Activated CD4-positive, alpha-beta memory T cell treated with anti-CD3 and anti-CD28 coated beads, Interleukin-2, amount 10 ng/mL, durations not matched to agents 7 days and 5 days (primary cell): ENCODE measurements around the gene GUCD1. TPM values are rescaled to one million over a fixed set of nuclear protein-coding genes. Genes with fewer than 3 reads are reported as not detected.
"Not testable (repeated sequence)": the region's sequence is repeated elsewhere in the genome, so short reads cannot be mapped to it uniquely, and the experiment has no call there.

Experiments
- CTCF ChIA-PET: fragments of 350-600 bp; sonication (Branson Sonifier 250); formaldehyde crosslinking; loops from one replicate; lab custom pipeline; 2021; ENCODE audit warnings: antibody characterized with exemption, inconsistent platforms; lab: Charles Lee
- POLR2A ChIA-PET: fragments of 350-600 bp; sonication (Branson Sonifier 250); formaldehyde crosslinking; loops from one replicate; lab custom pipeline; 2021; ENCODE audit warnings: antibody characterized with exemption; lab: Charles Lee
- DNase-seq: peaks from one replicate; pipeline ENCODE4 v3.0.0-alpha.2; 2020
- H3K27ac Mint-ChIP-seq: one replicate; pipeline ENCODE4 v1.8.0; 2021; ENCODE audit warnings: mild to moderate bottlenecking, mixed read lengths
- H3K27me3 Mint-ChIP-seq: one replicate; pipeline ENCODE4 v1.8.0; 2021; ENCODE audit warnings: mixed read lengths
- H3K36me3 Mint-ChIP-seq: one replicate; pipeline ENCODE4 v1.8.0; 2021; ENCODE audit warnings: low read depth, mixed read lengths
- H3K4me1 Mint-ChIP-seq: one replicate; pipeline ENCODE4 v1.8.0; 2021; ENCODE audit warnings: mixed read lengths
- H3K4me3 Mint-ChIP-seq: one replicate; pipeline ENCODE4 v1.8.0; 2021; ENCODE audit warnings: mild to moderate bottlenecking, mixed read lengths
- H3K9me3 Mint-ChIP-seq: one replicate; pipeline ENCODE4 v1.8.0; 2021; ENCODE audit warnings: mixed read lengths
- total RNA-seq, 2 experiments: library from RNA; stranded (reverse); gene quantifications; one replicate each; pipeline ENCODE4 v1.2.3, GENCODE V29; 2021

The GUCD1 gene
- total RNA-seq, 2 experiments from 2014 or later: 115 to 118 TPM

DNA sequence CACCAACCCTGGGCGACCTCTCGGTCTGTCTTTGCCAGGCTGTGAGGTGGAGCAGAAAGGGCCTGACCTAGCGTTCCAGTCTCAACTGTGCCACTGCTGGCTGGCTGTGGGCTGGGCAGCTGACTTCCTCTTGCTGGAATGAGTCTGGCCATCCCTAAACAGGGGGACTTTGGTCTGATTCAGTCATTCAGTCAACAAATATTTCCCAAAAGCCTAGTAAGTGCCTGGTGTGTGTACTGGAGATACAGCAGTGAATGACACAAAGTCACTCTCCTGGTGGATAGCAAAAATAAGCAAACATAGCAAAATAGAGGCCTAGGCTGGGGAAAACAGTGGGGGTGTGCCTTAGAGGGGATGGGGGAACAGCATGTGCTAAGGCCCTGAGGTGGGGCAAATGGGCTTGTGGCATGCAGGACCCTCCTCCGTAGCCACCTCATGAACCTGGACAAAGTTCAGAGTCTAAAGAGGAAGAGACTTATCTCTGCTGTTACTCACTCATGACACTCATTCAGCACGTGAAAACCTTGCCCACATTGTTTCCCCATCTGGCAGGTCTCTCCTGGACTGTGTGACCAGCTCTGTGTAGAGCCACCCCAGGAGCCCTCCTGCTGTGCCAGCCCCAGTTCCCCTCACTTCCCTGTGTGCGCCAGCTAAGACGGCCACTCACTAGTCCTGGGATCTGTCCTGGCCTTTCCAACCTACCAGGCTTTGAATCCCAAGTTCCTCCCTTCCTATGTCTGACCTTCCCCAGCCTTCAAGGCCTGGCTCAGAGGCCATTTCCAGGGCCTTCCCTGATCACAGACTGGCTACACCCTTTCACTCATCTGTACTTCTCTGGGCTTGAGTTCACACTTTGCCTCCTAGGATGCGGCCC, 4.7 kb downstream of the GUCD1 start:
- DNase-seq: no peak
- H3K4me3 Mint-ChIP-seq: no peak overlapping the region
- POLR2A ChIA-PET: interaction anchor here (1.5 to 1.6 kb wide), 2 partner anchors 8 to 12 kb away, joined by 4 read pairs; no protein-coding TSS in a partner anchor
- CTCF ChIA-PET: no interaction called here
- peaks cover 24% of the 10 kb centered on the region for H3K4me1 Mint-ChIP-seq
- no peak overlapping the region for H3K27ac Mint-ChIP-seq
- no peaks in the 10 kb centered on the region for H3K9me3 Mint-ChIP-seq
- peaks cover 29% of the 10 kb centered on the region for H3K36me3 Mint-ChIP-seq
- no peaks in the 10 kb centered on the region for H3K27me3 Mint-ChIP-seq

DNA sequence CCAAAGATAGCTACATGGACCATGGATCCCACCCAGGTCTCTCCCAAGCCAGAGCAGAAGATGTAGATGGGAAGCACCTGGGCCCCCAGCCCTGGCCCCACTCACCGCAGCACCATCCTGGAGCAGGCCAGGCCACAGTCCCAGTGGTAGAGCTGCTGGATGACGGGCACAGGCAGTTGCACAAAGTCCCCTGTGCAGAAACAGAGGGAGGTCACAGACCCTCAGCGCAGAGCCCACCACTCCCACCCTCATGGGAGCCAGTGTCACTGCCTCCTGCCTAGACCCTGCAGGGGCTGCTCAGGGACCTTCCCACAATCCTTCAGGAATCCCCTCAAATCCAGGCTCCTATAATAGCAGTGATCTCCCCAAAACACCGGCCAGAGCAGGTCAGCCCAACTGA, 6.1 kb downstream of the GUCD1 start:
- Mint-ChIP-seq H3K4me3 (no peak overlapping the region), H3K9me3 (no peaks in the 10 kb centered on the region), H3K27me3 (no peaks in the 10 kb centered on the region), H3K4me1 (peaks cover 20% of the 10 kb centered on the region), H3K27ac (no peak overlapping the region), H3K36me3 (peaks cover 37% of the 10 kb centered on the region)
- POLR2A ChIA-PET: interaction anchor here (0.8 to 1.0 kb wide), 2 partner anchors 18 to 28 kb away, joined by 3 read pairs; no protein-coding TSS in a partner anchor
- no peak for DNase-seq
- CTCF ChIA-PET: no interaction called here

DNA sequence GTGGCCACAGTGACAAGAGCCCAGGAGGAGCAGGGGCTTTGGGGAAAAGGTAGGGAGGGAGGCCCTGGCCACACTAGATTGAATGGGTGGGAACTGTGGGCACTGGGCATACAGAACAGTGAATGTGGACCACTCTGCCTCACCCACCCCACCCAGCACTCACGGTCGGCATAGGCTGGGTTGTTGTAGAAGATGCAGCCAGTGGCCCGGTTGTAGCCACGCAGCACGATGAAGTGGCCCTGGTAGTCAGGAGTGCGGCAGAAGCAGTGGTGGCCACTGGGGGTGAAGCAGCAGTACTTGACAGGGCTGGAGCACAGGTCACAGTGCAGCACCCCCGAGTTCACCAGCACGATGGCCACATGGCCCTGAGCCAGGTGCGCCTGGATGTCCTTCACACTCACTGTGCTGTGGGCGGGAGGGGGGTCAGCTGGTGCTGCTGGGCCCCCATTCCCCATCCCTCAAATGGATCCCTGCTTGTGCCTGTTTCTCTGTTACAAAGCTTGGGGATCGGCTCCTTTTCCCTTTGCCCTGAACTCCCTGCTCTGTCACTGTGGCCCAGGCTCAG, 11.2 kb downstream of the GUCD1 start:
- no peak overlapping the region for H3K27ac Mint-ChIP-seq
- no peaks in the 10 kb centered on the region for H3K9me3 Mint-ChIP-seq
- peaks cover 70% of the 10 kb centered on the region for H3K36me3 Mint-ChIP-seq
- H3K27me3 Mint-ChIP-seq: no peaks in the 10 kb centered on the region
- CTCF ChIA-PET: interaction anchor here (1.3 kb wide), 1 partner anchor 14 kb away, joined by 4 read pairs; no protein-coding TSS in a partner anchor
- DNase-seq: no peak
- H3K4me1 Mint-ChIP-seq: no peaks in the 10 kb centered on the region
- POLR2A ChIA-PET: interaction anchor here (1.2 to 1.9 kb wide), 3 partner anchors 10 to 13 kb away, joined by 3 to 17 read pairs (median 5); partner anchors contain the start of gene GUCD1
- H3K4me3 Mint-ChIP-seq: no peak overlapping the region

DNA sequence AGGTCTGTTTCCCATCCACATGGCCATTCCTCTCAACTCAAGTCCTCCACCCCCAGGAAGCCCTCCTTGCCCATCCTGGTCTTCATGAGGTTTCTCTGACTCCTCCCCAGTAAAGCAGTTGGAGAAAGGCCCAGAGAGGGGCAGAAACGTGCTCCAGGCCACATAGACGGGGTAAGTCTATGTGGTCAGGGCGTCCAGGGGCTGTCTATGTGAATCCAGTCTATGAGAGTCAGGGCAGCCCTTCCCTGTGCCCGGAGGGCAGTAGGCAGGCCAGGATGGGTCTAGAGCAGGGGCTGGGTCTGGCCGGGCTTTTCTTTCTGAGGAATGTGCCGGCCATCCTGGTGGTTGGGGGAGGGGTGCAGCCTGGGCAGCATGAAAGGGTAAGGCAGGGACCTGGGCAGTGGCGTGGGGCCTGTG, 11.7 kb downstream of the GUCD1 start:
- CTCF ChIA-PET: no interaction called here
- Mint-ChIP-seq H3K36me3 (peaks cover 65% of the 10 kb centered on the region), H3K4me1 (no peaks in the 10 kb centered on the region), H3K27me3 (no peaks in the 10 kb centered on the region), H3K4me3 (no peak overlapping the region), H3K9me3 (no peaks in the 10 kb centered on the region), H3K27ac (no peak overlapping the region)
- POLR2A ChIA-PET: interaction anchor here (2.2 kb wide), 1 partner anchor 11 kb away, joined by 14 read pairs; the partner anchor contains the start of gene GUCD1
- no peak for DNase-seq

DNA sequence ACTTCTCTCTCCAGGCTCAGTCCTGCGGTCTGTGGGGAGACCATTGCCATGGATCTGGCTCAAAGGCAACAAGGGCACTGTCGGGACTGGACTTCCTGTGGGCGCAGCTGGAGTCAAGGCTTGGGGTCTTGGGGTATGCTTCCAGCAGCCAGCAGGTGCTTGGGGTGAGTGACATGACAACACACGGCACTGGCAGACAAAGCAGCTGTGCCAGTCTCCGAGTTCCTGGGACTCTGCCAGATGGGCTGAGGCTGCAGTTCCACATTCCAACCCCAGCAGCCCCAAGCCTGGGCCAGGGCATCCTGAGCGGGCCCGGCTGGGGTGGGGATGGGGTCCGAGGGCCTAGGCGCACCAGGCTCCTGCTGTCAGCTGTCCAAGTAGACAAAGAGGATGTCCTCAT, 12.3 kb downstream of the GUCD1 start:
- Mint-ChIP-seq H3K27ac (no peak overlapping the region), H3K36me3 (peaks cover 67% of the 10 kb centered on the region), H3K27me3 (no peaks in the 10 kb centered on the region), H3K9me3 (no peaks in the 10 kb centered on the region), H3K4me1 (no peaks in the 10 kb centered on the region), H3K4me3 (no peak overlapping the region)
- no peak for DNase-seq
- ChIA-PET POLR2A (interaction anchor here (1.3 to 2.2 kb wide), 2 partner anchors 8 to 11 kb away, joined by 4 to 14 read pairs; partner anchors contain the start of gene GUCD1), CTCF (no interaction called here)

DNA sequence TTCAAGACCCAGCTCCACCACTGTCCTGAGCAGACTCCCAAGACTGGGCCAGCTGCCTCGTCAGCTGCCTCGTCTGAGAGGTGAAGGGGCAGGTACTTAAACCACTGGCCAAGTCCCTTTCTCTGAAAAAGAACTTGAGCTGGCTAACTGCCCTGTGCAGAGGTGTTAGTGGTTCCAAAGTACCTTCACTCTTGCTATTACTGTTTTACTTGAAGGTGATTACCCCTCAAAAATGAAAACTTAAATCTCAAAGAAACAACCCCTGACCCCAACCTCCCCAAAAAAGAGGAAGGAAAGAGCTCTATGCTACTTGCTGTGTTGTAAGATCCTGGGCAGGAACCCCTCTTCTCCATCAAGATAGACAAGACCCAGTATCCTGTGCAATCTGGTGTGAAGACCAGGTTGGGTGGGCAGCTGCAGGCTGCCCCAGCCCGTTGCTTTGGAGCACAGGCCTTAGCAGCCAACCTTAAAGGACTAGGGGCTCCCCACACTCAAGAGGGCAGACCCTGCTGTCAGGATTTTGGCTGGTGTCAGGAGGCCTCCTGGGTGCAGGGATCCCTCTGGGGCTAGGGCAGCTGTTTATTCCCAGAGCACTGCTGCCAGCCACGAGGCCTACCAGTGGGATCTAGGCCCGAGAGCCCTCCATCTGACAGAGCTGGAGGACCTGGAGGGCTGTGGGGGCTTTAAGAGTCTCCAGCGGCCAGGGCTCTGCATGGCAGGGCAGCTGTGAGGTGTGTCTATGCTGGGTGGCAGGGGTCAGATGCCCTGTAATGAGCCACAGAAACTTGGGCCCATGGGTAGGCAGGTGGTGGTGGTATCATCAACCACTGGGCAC, 13.0 kb downstream of the GUCD1 start:
- POLR2A ChIA-PET: interaction anchor here (1.3 to 2.2 kb wide), 2 partner anchors 9 to 12 kb away, joined by 4 to 14 read pairs; partner anchors contain the start of gene GUCD1
- Mint-ChIP-seq H3K4me3 (no peak overlapping the region), H3K27me3 (no peaks in the 10 kb centered on the region), H3K36me3 (peaks cover 61% of the 10 kb centered on the region), H3K4me1 (no peaks in the 10 kb centered on the region), H3K9me3 (no peaks in the 10 kb centered on the region), H3K27ac (no peak overlapping the region)
- CTCF ChIA-PET: no interaction called here
- no peak for DNase-seq

DNA sequence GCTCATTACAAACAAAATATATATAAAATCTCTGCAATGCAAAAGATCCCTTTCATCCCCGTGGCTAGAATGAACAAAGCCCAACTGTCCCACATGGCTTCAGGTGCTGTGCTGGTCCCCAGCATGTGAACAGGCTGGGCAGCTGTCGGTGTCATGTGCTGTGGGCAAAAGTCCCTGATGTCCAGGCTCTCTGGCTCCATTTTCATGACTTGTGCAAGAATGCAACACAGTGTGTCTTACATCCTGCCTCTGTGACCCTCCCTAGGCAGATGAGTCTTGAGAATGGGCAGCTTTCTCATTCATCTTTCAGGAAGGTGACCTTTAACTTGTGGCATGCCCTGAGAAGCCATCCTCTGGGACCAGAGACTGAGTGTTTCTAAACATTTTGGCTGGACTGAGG, 14.5 kb downstream of the GUCD1 start:
- DNase-seq: no peak
- H3K36me3 Mint-ChIP-seq: peaks cover 52% of the 10 kb centered on the region
- H3K4me3 Mint-ChIP-seq: no peak overlapping the region
- CTCF ChIA-PET: no interaction called here
- POLR2A ChIA-PET: interaction anchor here (0.9 to 1.7 kb wide), 2 partner anchors 12 to 16 kb away, joined by 3 to 5 read pairs; partner anchors contain the start of gene SNRPD3
- H3K9me3 Mint-ChIP-seq: no peaks in the 10 kb centered on the region
- H3K27ac Mint-ChIP-seq: no peak overlapping the region
- no peaks in the 10 kb centered on the region for H3K27me3 Mint-ChIP-seq
- H3K4me1 Mint-ChIP-seq: no peaks in the 10 kb centered on the region

DNA sequence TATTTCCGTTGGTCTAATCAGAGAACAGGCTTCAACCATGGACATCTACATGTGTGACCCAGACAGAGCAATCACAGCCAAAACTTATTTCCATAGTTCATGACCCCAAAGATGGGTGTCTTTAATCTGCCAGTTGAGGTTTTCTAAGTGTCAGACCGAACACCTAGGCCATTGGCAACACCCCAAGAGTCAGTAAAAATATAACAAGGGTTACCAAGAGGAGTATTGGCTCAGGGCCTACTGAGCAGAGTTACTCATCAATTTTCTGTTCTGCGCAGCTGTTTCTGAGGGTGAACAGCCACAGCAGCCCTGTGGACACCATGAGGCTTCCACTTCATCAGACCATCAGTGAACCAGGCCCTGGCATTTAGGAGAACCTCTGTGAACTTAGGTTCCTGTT, 18.8 kb downstream of the GUCD1 start:
- Mint-ChIP-seq H3K4me1 (no peaks in the 10 kb centered on the region), H3K9me3 (no peaks in the 10 kb centered on the region), H3K27me3 (no peaks in the 10 kb centered on the region), H3K4me3 (no peak overlapping the region), H3K36me3 (peaks cover 18% of the 10 kb centered on the region), H3K27ac (no peak overlapping the region)
- DNase-seq: no peak
- CTCF ChIA-PET: no interaction called here
- POLR2A ChIA-PET: interaction anchor here (1.8 kb wide), 1 partner anchor 19 kb away, joined by 3 read pairs; the partner anchor contains the start of gene GUCD1

DNA sequence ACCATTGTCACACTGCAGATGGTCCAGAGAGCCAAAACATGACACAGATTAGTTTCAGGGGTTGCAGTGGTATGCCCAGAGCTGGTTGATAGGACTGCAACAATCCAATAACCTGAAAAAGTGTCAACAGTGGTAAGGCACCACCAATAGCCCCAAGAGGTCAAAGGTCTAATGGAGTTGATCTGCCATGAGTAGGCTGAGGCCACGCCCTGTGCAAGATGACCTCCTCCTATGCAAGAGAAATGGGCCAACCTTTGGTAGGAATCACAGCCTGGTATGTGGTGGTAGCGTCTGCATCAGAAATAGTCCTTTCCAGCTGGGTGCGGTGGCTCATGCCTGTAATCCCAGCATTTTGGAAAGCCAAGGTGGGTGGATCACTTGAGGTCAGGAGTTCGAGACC, 19.6 kb downstream of the GUCD1 start:
- no peak for DNase-seq
- H3K36me3 Mint-ChIP-seq: peaks cover 11% of the 10 kb centered on the region
- no peaks in the 10 kb centered on the region for H3K27me3 Mint-ChIP-seq
- no peaks in the 10 kb centered on the region for H3K4me1 Mint-ChIP-seq
- ChIA-PET CTCF (no interaction called here), POLR2A (interaction anchor here (1.8 kb wide), 1 partner anchor 20 kb away, joined by 3 read pairs; the partner anchor contains the start of gene GUCD1)
- no peak overlapping the region for H3K4me3 Mint-ChIP-seq
- H3K9me3 Mint-ChIP-seq: no peaks in the 10 kb centered on the region
- no peak overlapping the region for H3K27ac Mint-ChIP-seq

DNA sequence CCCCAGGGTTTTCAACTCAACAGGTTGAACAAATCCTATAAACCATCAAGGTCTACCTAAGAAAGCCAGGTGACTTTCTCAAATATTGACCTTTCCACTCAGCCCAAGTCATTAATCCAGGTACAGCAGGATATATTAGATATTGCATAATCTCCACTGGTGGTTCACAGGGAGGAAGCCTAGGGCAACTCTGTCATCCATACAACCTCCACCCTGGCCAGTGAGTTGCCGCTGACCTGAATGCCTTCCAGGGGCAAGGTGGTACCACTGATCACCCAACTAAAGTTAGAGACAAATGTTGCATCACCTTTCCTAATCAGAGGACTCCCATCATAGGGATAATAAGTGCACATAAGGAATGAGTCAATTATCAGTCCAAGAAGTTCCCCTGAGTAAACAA, 22.9 kb downstream of the GUCD1 start:
- Mint-ChIP-seq H3K36me3 (no peaks in the 10 kb centered on the region), H3K9me3 (no peaks in the 10 kb centered on the region), H3K4me1 (peaks cover 1% of the 10 kb centered on the region), H3K27ac (no peak overlapping the region), H3K27me3 (peaks cover 3% of the 10 kb centered on the region), H3K4me3 (no peak overlapping the region)
- POLR2A ChIA-PET: no interaction called here
- no peak for DNase-seq
- CTCF ChIA-PET: no interaction called here

DNA sequence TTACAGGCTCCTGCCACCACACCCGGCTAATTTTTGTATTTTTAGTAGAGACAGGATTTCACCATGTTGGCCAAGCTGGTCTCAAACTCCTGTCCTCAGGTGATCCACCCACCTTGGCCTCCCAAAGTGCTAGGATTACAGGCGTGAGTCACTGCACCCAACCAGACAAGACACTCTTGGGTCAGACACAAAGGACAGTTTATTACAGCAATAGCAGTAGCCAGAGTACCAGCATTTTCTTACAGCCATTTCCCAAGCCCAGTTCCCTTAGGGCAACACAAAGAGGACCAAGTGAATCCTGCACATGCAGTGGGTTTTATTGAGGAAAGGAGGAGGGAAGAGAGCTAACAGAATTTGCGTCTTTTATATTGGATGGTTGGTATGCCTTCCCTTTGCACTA, 24.0 kb downstream of the GUCD1 start:
- H3K4me1 Mint-ChIP-seq, H3K36me3 Mint-ChIP-seq, H3K27ac Mint-ChIP-seq, DNase-seq, H3K4me3 Mint-ChIP-seq, H3K9me3 Mint-ChIP-seq, H3K27me3 Mint-ChIP-seq: not testable (repeated sequence)
- POLR2A ChIA-PET: interaction anchor here (0.7 to 1.7 kb wide), 5 partner anchors 13 to 96 kb away, joined by 3 to 10 read pairs (median 3); partner anchors contain the start of gene GUCD1
- CTCF ChIA-PET: interaction anchor here (1.9 kb wide), 1 partner anchor 9 kb away, joined by 4 read pairs; no protein-coding TSS in a partner anchor

DNA sequence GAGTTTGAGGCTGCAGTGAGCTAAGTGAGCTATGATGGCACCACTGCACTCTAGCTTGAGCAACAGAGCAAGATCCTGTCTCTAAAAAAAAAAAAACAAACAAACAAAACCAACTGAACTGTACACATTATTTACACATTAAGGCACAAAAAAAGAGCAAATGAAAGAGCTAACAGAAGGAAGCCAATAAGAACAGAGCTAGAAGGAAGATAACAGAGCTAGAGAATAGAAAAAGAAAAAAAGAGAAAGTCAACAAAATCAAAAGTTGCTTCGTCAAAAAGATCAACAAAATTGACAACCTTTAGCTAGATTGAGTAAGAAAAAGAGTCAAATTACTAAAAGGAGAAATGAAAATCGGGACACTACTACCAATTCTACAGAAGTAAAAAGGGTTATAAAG, 25.0 kb downstream of the GUCD1 start:
- ChIA-PET POLR2A (interaction anchor here (1.2 to 1.7 kb wide), 2 partner anchors 23 to 25 kb away, joined by 3 to 10 read pairs; partner anchors contain the start of gene GUCD1), CTCF (interaction anchor here (1.0 to 1.9 kb wide), 5 partner anchors 8 to 517 kb away, joined by 3 to 4 read pairs (median 4); no protein-coding TSS in a partner anchor)
- no peak for DNase-seq
- peaks cover 10% of the 10 kb centered on the region for H3K4me1 Mint-ChIP-seq
- H3K9me3 Mint-ChIP-seq: no peaks in the 10 kb centered on the region
- H3K27me3 Mint-ChIP-seq: peaks cover 3% of the 10 kb centered on the region
- H3K36me3 Mint-ChIP-seq: no peaks in the 10 kb centered on the region
- no peak overlapping the region for H3K27ac Mint-ChIP-seq
- H3K4me3 Mint-ChIP-seq: no peak overlapping the region
